Measurements from ENCODE around the gene TBL1X.

DNA sequence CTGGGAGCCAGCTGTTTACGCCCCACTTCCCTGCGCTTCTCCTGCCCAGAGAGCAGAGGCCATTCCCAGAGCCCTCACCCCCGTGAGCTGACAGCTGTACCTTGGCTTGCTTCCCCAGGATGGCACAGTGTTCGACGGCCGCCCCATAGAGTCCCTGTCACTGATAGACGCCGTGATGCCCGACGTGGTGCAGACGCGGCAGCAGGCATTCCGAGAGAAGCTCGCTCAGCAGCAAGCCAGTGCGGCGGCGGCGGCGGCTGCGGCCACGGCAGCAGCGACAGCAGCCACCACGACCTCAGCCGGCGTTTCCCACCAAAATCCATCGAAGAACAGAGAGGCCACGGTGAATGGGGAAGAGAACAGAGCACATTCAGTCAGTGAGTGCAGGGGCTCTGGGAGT is 223.0 kb downstream of the TBL1X start:
- TF ChIP-seq, protein P1, sequence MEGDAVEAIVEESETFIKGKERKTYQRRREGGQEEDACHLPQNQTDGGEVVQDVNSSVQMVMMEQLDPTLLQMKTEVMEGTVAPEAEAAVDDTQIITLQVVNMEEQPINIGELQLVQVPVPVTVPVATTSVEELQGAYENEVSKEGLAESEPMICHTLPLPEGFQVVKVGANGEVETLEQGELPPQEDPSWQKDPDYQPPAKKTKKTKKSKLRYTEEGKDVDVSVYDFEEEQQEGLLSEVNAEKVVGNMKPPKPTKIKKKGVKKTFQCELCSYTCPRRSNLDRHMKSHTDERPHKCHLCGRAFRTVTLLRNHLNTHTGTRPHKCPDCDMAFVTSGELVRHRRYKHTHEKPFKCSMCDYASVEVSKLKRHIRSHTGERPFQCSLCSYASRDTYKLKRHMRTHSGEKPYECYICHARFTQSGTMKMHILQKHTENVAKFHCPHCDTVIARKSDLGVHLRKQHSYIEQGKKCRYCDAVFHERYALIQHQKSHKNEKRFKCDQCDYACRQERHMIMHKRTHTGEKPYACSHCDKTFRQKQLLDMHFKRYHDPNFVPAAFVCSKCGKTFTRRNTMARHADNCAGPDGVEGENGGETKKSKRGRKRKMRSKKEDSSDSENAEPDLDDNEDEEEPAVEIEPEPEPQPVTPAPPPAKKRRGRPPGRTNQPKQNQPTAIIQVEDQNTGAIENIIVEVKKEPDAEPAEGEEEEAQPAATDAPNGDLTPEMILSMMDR (IDR thresholded peaks at IDR 0.05; ENCODE audit: insufficient read depth, low read depth, low read length) = no peak
- no peak for TF ChIP-seq EZH2 (IDR thresholded peaks at IDR 0.05; ENCODE audit: insufficient read depth, low read length)

Data from astrocyte (in vitro differentiated cells and primary cell).